ENCODE measurements around the gene KIRREL3. TPM values are rescaled to one million over a fixed set of nuclear protein-coding genes. Genes with fewer than 3 reads are reported as not detected.

The KIRREL3 gene
- total and polyA plus RNA-seq, 2 of the 4 experiments (the other 2 are of a cell fraction) = 10.9 to 15.9 TPM

- no peak overlapping the region for H2AK9ac ChIP-seq (replicated peaks; ENCODE audit: low read depth, low read length, poor library complexity)
- no peak overlapping the region for H3K4ac ChIP-seq (ENCODE audit: low read depth, low read length)
- no peak overlapping the region for H4K91ac ChIP-seq (ENCODE audit: insufficient read depth, low read depth, low read length)
- CTCF ChIA-PET = no interaction called here
- H3K36me3 ChIP-seq (ENCODE audit: control insufficient read depth, insufficient read depth, low read length) = no peaks in the 10 kb centered on the region
- H2BK20ac ChIP-seq (ENCODE audit: low read depth, low read length) = no peak overlapping the region
- H3K27me3 ChIP-seq (ENCODE audit: control insufficient read depth, insufficient read depth, low read length) = no peaks in the 10 kb centered on the region
- intact Hi-C loops (cut with micrococcal nuclease) = no loop called here
- H2AK5ac ChIP-seq (ENCODE audit: low read depth, low read length) = no peak overlapping the region
- H3K14ac ChIP-seq (replicated peaks; ENCODE audit: low read depth, low read length) = no peak overlapping the region
- no peak overlapping the region for H3K4me3 ChIP-seq (ENCODE audit: insufficient read depth, low read depth, low read length)
- dilution Hi-C loops (cut with HindIII; ENCODE audit: low sequenced_read_pairs, unreplicated experiment) = no loop called here
- H4K5ac ChIP-seq (ENCODE audit: low read depth, low read length) = no peak overlapping the region
- no peak for DNase-seq
- H3K18ac ChIP-seq (ENCODE audit: low read depth, low read length) = no peak overlapping the region
- no peaks in the 10 kb centered on the region for H4K20me1 ChIP-seq (ENCODE audit: insufficient read depth, low read length)
- H3K79me1 ChIP-seq (ENCODE audit: low read depth in 1 of 2, low read length in 2 of 2) = no peaks in the 10 kb centered on the region
- H3K4me1 ChIP-seq (ENCODE audit: control insufficient read depth, insufficient read depth, low read length) = peaks cover 18% of the 10 kb centered on the region
- H3K9me3 ChIP-seq (ENCODE audit: control insufficient read depth, insufficient read depth, low read length) = no peaks in the 10 kb centered on the region
- no peak overlapping the region for H2AFZ ChIP-seq (replicated peaks; ENCODE audit: low read length, poor library complexity)
- H3K9me1 ChIP-seq (ENCODE audit: insufficient read depth, low read length) = peaks cover 12% of the 10 kb centered on the region; the same call in 1 of the 2 replicates
- no peak overlapping the region for H4K8ac ChIP-seq (ENCODE audit: low read depth in 2 of 2, low read length in 2 of 2)
- no peak overlapping the region for H3K27ac ChIP-seq (ENCODE audit: insufficient read depth, low read length)
- no peak overlapping the region for H3K9ac ChIP-seq (ENCODE audit: low read depth, low read length)
- in situ Hi-C loops (cut with MboI; ENCODE audit: low sequenced_read_pairs) = no loop called here
- ATAC-seq (ENCODE audit: low read depth) = no peak
- WGBS, 2 experiments (ENCODE audit: extremely low coverage in 2 of 2, insufficient read length in 1 of 2) = no CpG with 5 or more reads among the region's 8 CpGs
- no TSS peak for BruUV-seq (replicated peaks)
- H3K23ac ChIP-seq (ENCODE audit: low read depth, low read length) = no peak overlapping the region
- no peak overlapping the region for H2BK15ac ChIP-seq (ENCODE audit: low read depth, low read length)
- no peak overlapping the region for H3K4me2 ChIP-seq (ENCODE audit: low read depth, low read length)
- TF ChIP-seq CHD1 (IDR thresholded peaks at IDR 0.05; ENCODE audit: low read depth, low read length) (no peak), RAD21 (IDR thresholded peaks at IDR 0.05; ENCODE audit: low read length) (no peak), ELK1 (IDR thresholded peaks at IDR 0.05; ENCODE audit: borderline replicate concordance, low read depth, low read length) (no peak), POLR2A (IDR thresholded peaks at IDR 0.05; ENCODE audit: low read depth, low read length) (no peak), MXI1 (IDR thresholded peaks at IDR 0.05; ENCODE audit: borderline replicate concordance, low read depth, low read length) (no peak), USF2 (IDR thresholded peaks at IDR 0.05; ENCODE audit: low read depth, low read length) (no peak), NFE2L2 (IDR thresholded peaks at IDR 0.05; ENCODE audit: low read depth, low read length) (no peak), RFX5 (IDR thresholded peaks at IDR 0.05; ENCODE audit: low read depth, low read length) (no peak), CEBPB (IDR thresholded peaks at IDR 0.05; ENCODE audit: low read depth, low read length) (no peak), RCOR1 (IDR thresholded peaks at IDR 0.05; ENCODE audit: insufficient replicate concordance, low read length) (no peak), MAFK (IDR thresholded peaks at IDR 0.05; ENCODE audit: low read depth, low read length) (no peak), BHLHE40 (IDR thresholded peaks at IDR 0.05; ENCODE audit: low read depth, low read length) (no peak), CTCF (conservative IDR thresholded peaks at IDR 0.05; ENCODE audit: low read depth, low read length) (no peak), MAZ (IDR thresholded peaks at IDR 0.05; ENCODE audit: borderline replicate concordance, low read depth, low read length) (no peak)
- H2BK5ac ChIP-seq (ENCODE audit: low read depth, low read length, poor library complexity, severe bottlenecking) = no peak overlapping the region
- POLR2A ChIA-PET (ENCODE audit: unreplicated experiment) = no interaction called here
- H3K56ac ChIP-seq (ENCODE audit: extremely low read depth, insufficient read depth, low read length) = no peak overlapping the region
- H2BK120ac ChIP-seq (ENCODE audit: low read depth, low read length) = no peak overlapping the region
Observed at GRCh38 chr11:126487711-126488110, 512.9 kb downstream of the KIRREL3 start.

All from IMR-90 (cell line).